Stimulated activated naive CD8-positive, alpha-beta T cell treated with anti-CD3 and anti-CD28 coated beads, Interleukin-15, Interleukin-2, amounts not matched to agents 100 ng/mL and 50 ng/mL, for 24 hours (primary cell): ENCODE results near the gene PRKN.

Experiments
- H3K27ac Mint-ChIP-seq: one replicate; pipeline ENCODE4 v1.8.0; 2021; ENCODE audit warnings: mild to moderate bottlenecking, mixed read lengths
- H3K27me3 Mint-ChIP-seq: one replicate; pipeline ENCODE4 v1.8.0; 2021; ENCODE audit warnings: mixed read lengths
- H3K36me3 Mint-ChIP-seq: one replicate; pipeline ENCODE4 v1.8.0; 2021; ENCODE audit warnings: low read depth, mixed read lengths
- H3K4me1 Mint-ChIP-seq: one replicate; pipeline ENCODE4 v1.8.0; 2021; ENCODE audit warnings: low read depth, mixed read lengths
- H3K4me3 Mint-ChIP-seq: one replicate; pipeline ENCODE4 v1.8.0; 2021; ENCODE audit warnings: mild to moderate bottlenecking, mixed read lengths
- H3K9me3 Mint-ChIP-seq: one replicate; pipeline ENCODE4 v1.8.0; 2021; ENCODE audit warnings: mixed read lengths

PRKN gene

DNA sequence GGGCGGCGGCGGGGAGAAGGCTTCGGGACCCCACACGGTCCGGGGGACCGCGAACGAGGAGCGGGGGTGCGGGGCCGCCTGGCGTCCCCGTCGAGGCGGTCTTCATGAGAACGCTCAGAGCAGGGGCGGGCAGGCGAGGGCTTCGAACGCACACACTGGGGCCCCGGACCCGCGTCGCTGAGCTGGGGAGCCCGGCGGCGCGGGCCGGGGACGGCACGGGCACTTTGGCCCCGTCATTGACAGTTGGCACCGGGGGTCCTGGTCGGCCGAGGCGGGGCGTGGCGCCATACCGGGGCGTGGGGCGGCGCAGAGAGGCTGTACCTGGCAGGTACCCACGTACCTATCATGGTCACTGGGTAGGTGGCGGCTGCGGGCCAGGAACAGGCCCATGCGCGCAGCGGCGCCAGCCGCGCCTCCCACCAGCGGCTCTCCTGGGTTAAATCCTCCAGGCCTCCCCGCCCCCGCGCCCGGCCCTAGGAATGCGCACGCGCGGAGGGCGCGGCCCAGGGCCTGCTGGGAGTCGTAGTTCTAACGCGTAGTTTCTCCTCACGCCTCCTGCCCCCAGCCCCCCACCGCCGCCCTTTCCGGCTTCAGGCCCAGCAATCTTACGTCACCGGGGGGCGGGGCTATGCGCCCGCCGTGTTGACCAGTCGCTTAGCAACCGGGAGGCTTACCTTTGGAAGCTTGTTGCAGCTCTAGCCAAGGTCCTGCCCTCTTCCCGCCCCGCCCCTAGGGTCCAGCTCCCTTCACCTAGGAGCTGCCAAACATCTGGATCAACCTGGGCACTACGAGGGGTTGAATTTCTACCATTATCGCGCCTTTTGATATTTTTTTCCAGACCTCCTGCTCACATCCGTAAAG is at the start of gene PRKN, which contains the start of gene PACRG:
TSS of gene PRKN (minus strand) at position 445 of the 861 bp plus-strand sequence.
TSS of gene PACRG (plus strand) at position 653 of the 861 bp plus-strand sequence.
- Mint-ChIP-seq H3K4me1 (peaks cover 19% of the 10 kb centered on the region), H3K27me3 (no peaks in the 10 kb centered on the region), H3K36me3 (no peaks in the 10 kb centered on the region), H3K4me3 (peak within 1 kb of the TSS; percentile 83), H3K9me3 (no peaks in the 10 kb centered on the region), H3K27ac (peak within 1 kb of the TSS; percentile 90)

DNA sequence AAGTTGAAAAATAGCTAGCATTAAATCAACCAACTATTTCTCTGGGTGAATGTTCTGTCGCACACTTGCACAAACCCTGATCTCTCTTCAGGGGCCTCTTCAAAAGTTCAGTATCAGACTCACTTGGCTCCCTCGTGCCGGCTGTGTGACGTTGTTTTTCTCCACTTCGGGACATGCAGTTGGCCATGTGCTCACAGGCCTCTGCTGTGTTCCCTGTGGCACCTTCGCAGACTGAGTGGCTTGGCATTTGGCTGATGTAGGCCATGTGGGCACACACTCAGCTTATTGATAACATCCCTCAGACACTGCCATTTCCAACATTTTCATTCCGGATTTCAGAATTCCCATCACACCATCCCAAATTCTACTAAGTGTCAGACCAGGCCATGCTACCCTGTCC is 49.5 kb upstream of the PRKN start:
- no peaks in the 10 kb centered on the region for H3K36me3 Mint-ChIP-seq
- H3K27me3 Mint-ChIP-seq, result no peaks in the 10 kb centered on the region
- peaks cover 10% of the 10 kb centered on the region for H3K9me3 Mint-ChIP-seq
- H3K4me1 Mint-ChIP-seq, result no peaks in the 10 kb centered on the region
- H3K27ac Mint-ChIP-seq, result no peak overlapping the region
- H3K4me3 Mint-ChIP-seq, result no peak overlapping the region

DNA sequence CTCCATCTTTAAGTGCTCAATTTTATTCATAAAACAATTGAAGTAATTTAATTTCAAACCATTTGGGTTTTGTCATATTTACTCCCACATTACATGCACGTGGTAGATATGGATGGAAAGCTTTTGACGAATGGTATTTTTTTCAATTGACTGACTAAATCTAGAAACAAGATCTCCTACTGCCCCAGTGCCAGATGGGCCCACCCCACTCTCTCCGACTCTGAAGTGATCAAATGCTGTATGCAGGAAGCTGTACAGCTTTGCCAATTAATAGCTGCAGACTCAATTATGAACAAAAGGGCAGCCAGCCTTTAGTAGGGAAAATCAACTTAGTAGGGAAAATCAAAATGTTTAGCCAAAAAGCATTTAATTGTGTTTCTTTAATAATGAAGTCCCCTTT is 46.4 kb upstream of the PRKN start:
- H3K4me3 Mint-ChIP-seq, result no peak overlapping the region
- H3K9me3 Mint-ChIP-seq, result peaks cover under 1% of the 10 kb centered on the region
- H3K4me1 Mint-ChIP-seq, result no peaks in the 10 kb centered on the region

GRCh38 chr6:162772466-162772865 is 44.9 kb upstream of the PRKN start:
- H3K27me3 Mint-ChIP-seq, result no peaks in the 10 kb centered on the region
- H3K9me3 Mint-ChIP-seq, result peaks cover 4% of the 10 kb centered on the region
- no peaks in the 10 kb centered on the region for H3K4me1 Mint-ChIP-seq
- no peak overlapping the region for H3K27ac Mint-ChIP-seq
- no peak overlapping the region for H3K4me3 Mint-ChIP-seq
- no peaks in the 10 kb centered on the region for H3K36me3 Mint-ChIP-seq

More for the DNA sequence above, 46.4 kb upstream of the PRKN start:
- H3K27me3 Mint-ChIP-seq, result no peaks in the 10 kb centered on the region
- H3K27ac Mint-ChIP-seq, result no peak overlapping the region
- no peaks in the 10 kb centered on the region for H3K36me3 Mint-ChIP-seq

GRCh38 chr6:162770955-162771354 is 43.4 kb upstream of the PRKN start:
- Mint-ChIP-seq H3K27me3 (no peaks in the 10 kb centered on the region), H3K4me3 (no peak overlapping the region), H3K4me1 (no peaks in the 10 kb centered on the region), H3K36me3 (no peaks in the 10 kb centered on the region), H3K9me3 (peaks cover 4% of the 10 kb centered on the region), H3K27ac (no peak overlapping the region)

DNA sequence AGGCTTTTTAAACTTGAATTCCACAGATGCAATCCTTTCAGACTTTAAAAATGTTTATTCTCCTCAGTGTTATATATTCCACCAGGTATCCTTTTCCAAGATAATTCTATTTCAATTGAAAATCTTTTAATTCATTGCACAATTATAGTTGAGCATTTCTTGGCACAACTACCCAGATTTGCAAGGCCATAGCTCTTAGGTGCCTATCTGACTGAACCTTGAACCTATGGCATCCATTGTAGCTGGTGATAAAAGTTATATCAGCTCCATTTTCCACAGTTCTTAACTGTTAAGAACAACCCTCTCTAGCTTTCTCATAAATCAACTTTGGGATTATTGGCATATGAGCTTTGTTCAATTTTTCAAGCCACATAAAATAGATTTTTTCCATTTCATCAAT is 42.6 kb upstream of the PRKN start:
- Mint-ChIP-seq H3K4me3 (no peak overlapping the region), H3K4me1 (no peaks in the 10 kb centered on the region), H3K27ac (no peak overlapping the region), H3K36me3 (no peaks in the 10 kb centered on the region), H3K27me3 (no peaks in the 10 kb centered on the region), H3K9me3 (peaks cover 4% of the 10 kb centered on the region)

DNA sequence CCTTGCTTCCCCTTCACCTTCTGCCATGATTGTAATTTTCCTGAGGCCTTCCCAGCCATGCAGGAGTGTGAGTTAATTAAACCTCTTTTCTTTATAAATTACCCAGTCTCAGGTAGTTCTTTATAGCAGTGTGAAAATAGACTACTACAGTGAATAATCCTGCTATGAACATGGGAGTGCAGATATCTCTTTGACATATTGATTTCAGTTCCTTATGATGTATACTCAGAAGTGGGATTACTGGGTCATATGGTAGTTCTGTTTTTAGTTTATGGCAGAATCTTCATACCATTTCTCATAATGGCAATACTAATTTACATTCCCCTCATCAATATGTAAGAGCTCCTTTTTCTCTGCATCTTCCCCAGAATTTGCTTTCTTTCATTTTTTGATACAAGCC is 26.2 kb upstream of the PRKN start:
- H3K27me3 Mint-ChIP-seq, result no peaks in the 10 kb centered on the region
- no peaks in the 10 kb centered on the region for H3K9me3 Mint-ChIP-seq
- no peak overlapping the region for H3K27ac Mint-ChIP-seq
- H3K36me3 Mint-ChIP-seq, result no peaks in the 10 kb centered on the region
- H3K4me1 Mint-ChIP-seq, result no peaks in the 10 kb centered on the region
- no peak overlapping the region for H3K4me3 Mint-ChIP-seq

- H3K4me3 Mint-ChIP-seq, result no peak overlapping the region
- no peak overlapping the region for H3K27ac Mint-ChIP-seq
- H3K27me3 Mint-ChIP-seq, result no peaks in the 10 kb centered on the region
- no peaks in the 10 kb centered on the region for H3K36me3 Mint-ChIP-seq
- no peaks in the 10 kb centered on the region for H3K4me1 Mint-ChIP-seq
- no peaks in the 10 kb centered on the region for H3K9me3 Mint-ChIP-seq
These were observed 23.8 kb upstream of the PRKN start for GRCh38 chr6:162751211-162751859.

DNA sequence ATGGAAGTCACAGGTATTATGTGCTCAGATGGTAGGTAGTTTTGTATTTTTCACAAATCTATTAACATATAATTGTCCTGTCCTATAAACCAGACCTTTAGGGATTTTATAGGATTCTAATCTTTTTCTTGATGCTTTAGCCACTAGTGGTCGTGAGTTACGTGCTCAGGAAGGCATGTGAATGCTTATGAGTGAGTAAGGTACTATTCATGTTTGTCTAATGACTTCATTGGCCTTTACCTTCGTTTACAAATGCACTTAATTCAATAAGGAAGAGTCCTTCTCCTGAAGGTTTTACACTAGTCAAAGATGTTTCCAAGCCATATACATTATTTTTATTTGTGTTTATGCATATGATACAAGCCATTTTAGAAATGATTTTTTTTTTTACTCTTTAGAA is 23.2 kb upstream of the PRKN start:
- no peak overlapping the region for H3K4me3 Mint-ChIP-seq
- no peaks in the 10 kb centered on the region for H3K9me3 Mint-ChIP-seq
- no peaks in the 10 kb centered on the region for H3K27me3 Mint-ChIP-seq

GRCh38 chr6:162736961-162737360 is 9.4 kb upstream of the PRKN start:
- no peak overlapping the region for H3K27ac Mint-ChIP-seq
- H3K9me3 Mint-ChIP-seq, result peaks cover 3% of the 10 kb centered on the region
- H3K4me3 Mint-ChIP-seq, result no peak overlapping the region
- peaks cover 6% of the 10 kb centered on the region for H3K4me1 Mint-ChIP-seq
- H3K36me3 Mint-ChIP-seq, result no peaks in the 10 kb centered on the region
- H3K27me3 Mint-ChIP-seq, result peaks cover 2% of the 10 kb centered on the region

More for the DNA sequence above, 23.2 kb upstream of the PRKN start:
- no peaks in the 10 kb centered on the region for H3K4me1 Mint-ChIP-seq
- H3K36me3 Mint-ChIP-seq, result no peaks in the 10 kb centered on the region
- H3K27ac Mint-ChIP-seq, result no peak overlapping the region

- H3K9me3 Mint-ChIP-seq, result peaks cover 3% of the 10 kb centered on the region
- no peaks in the 10 kb centered on the region for H3K27me3 Mint-ChIP-seq
- no peak overlapping the region for H3K4me3 Mint-ChIP-seq
- H3K36me3 Mint-ChIP-seq, result no peaks in the 10 kb centered on the region
- H3K27ac Mint-ChIP-seq, result no peak overlapping the region
- peaks cover 8% of the 10 kb centered on the region for H3K4me1 Mint-ChIP-seq
These were observed 5.9 kb upstream of the PRKN start for GRCh38 chr6:162733489-162733888.

- no peak overlapping the region for H3K27ac Mint-ChIP-seq
- peaks cover 3% of the 10 kb centered on the region for H3K9me3 Mint-ChIP-seq
- H3K4me1 Mint-ChIP-seq, result peaks cover 24% of the 10 kb centered on the region
- H3K27me3 Mint-ChIP-seq, result no peaks in the 10 kb centered on the region
- H3K4me3 Mint-ChIP-seq, result no peak overlapping the region
- no peaks in the 10 kb centered on the region for H3K36me3 Mint-ChIP-seq
These were observed 2.9 kb upstream of the PRKN start for GRCh38 chr6:162730502-162730901.

- peaks cover 23% of the 10 kb centered on the region for H3K4me1 Mint-ChIP-seq
- H3K27me3 Mint-ChIP-seq, result no peaks in the 10 kb centered on the region
- peaks cover 2% of the 10 kb centered on the region for H3K9me3 Mint-ChIP-seq
- H3K36me3 Mint-ChIP-seq, result no peaks in the 10 kb centered on the region
- H3K4me3 Mint-ChIP-seq, result peak overlapping the region; percentile 80
- H3K27ac Mint-ChIP-seq, result no peak overlapping the region
These were observed 1.1 kb upstream of the PRKN start for GRCh38 chr6:162728706-162729105.

DNA sequence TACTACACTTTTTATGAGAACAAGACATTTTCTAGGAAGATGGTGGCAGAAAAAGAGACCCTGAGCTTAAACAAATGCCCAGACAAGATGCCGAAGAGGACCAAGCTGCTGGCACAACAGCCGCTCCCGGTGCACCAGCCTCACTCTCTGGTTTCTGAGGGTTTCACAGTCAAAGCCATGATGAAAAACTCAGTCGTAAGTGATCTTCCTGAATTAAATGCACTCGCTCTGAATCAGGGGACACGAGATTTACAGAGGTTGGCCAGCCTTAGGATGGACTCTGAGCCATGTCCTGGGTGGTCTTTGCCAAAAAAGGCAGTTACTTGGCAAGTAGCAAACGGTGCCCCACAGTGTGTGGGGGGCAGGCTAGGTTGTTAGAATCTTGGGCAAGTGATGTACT is 631 bp upstream of the PRKN start:
- peaks cover 19% of the 10 kb centered on the region for H3K4me1 Mint-ChIP-seq
- H3K27ac Mint-ChIP-seq, result peak overlapping the region; percentile 90
- no peaks in the 10 kb centered on the region for H3K27me3 Mint-ChIP-seq
- H3K4me3 Mint-ChIP-seq, result peak overlapping the region; percentile 80
- H3K36me3 Mint-ChIP-seq, result no peaks in the 10 kb centered on the region
- H3K9me3 Mint-ChIP-seq, result no peaks in the 10 kb centered on the region

- H3K9me3 Mint-ChIP-seq, result no peaks in the 10 kb centered on the region
- peaks cover 19% of the 10 kb centered on the region for H3K4me1 Mint-ChIP-seq
- peak overlapping the region; percentile 83 for H3K4me3 Mint-ChIP-seq
- no peaks in the 10 kb centered on the region for H3K27me3 Mint-ChIP-seq
- peak overlapping the region; percentile 80 for H3K27ac Mint-ChIP-seq
- no peaks in the 10 kb centered on the region for H3K36me3 Mint-ChIP-seq
These were observed 632 bp downstream of the PRKN start for GRCh38 chr6:162726947-162727321.
